ENCODE data around the gene UBASH3A. TPM values are rescaled to one million over a fixed set of nuclear protein-coding genes. Genes with fewer than 3 reads are reported as not detected.

The UBASH3A gene
- total and polyA plus RNA-seq, 2 donors (not counting 1 experiment from before 2014, with no cell fraction given) = 0.12 to 0.33 TPM

- H3K9ac ChIP-seq (ENCODE audit: low read length) = peak overlapping the region; percentile 85
- peaks cover 11 to 13% of the 10 kb centered on the region in 2 donors for H3K4me1 ChIP-seq (ENCODE audit: control insufficient read depth in 2 of 2, insufficient read depth in 2 of 2, low read length in 2 of 2)
- ChIA-PET CTCF (interaction anchor here (0.9 to 1.6 kb wide), 3 partner anchors 15 to 41 kb away, joined by 3 to 6 read pairs (median 6); no protein-coding TSS in a partner anchor), POLR2A (interaction anchor here (1.1 kb wide), 1 partner anchor 40 kb away, joined by 4 read pairs; no protein-coding TSS in a partner anchor)
- peaks cover 15% of the 10 kb centered on the region for H3K4me1 Mint-ChIP-seq
- H3K27ac ChIP-seq (ENCODE audit: low read length in 2 of 2) = peak overlapping the region; percentile 66 to 85
- no peaks in the 10 kb centered on the region for H4K20me1 ChIP-seq (ENCODE audit: control insufficient read depth, insufficient read depth, low read length, poor library complexity, severe bottlenecking)
- H3K36me3 ChIP-seq (replicated peaks in 1 of 2; ENCODE audit: control extremely low read depth in 1 of 2, control insufficient read depth in 1 of 2, extremely low read depth in 1 of 2, insufficient read depth in 2 of 2, low read length in 1 of 2) = no peaks in the 10 kb centered on the region
- intact Hi-C loops (cut with micrococcal nuclease) = loop anchor here (1.0 kb wide), 4 partner anchors 17 to 39 kb away; no protein-coding TSS in a partner anchor
- no peaks in the 10 kb centered on the region for H3K79me2 ChIP-seq (ENCODE audit: control insufficient read depth, insufficient read depth, low read length)
- DNase-seq (no peak), ATAC-seq (ENCODE audit: low read depth) (no peak)
- H3K4me2 ChIP-seq (replicated peaks; ENCODE audit: low read depth, low read length, poor library complexity, severe bottlenecking) = peak overlapping the region; percentile 89
- H3K4me3 ChIP-seq (ENCODE audit: control extremely low read depth in 1 of 5, extremely low read depth in 1 of 5, insufficient read depth in 1 of 5, low read depth in 2 of 5, low read length in 4 of 5) = peak overlapping the region; percentile 57 to 78 (median 72)
- peak overlapping the region; percentile 86 for H2AFZ ChIP-seq (ENCODE audit: insufficient read depth, low read depth, low read length, poor library complexity, severe bottlenecking)
- H3K9me3 ChIP-seq (ENCODE audit: control extremely low read depth in 1 of 3, control insufficient read depth in 2 of 3, insufficient read depth in 1 of 3, low read length in 2 of 3) = no peaks in the 10 kb centered on the region
- WGBS (ENCODE audit: insufficient coverage) = 13% methylated on average over 13 of the region's 19 CpGs
- TF ChIP-seq CTCF (IDR thresholded peaks at IDR 0.05) (no peak), EZH2 (IDR thresholded peaks at IDR 0.05; ENCODE audit: borderline replicate concordance, insufficient read depth, low read depth, low read length, poor library complexity, severe bottlenecking) (no peak)
- no peaks in the 10 kb centered on the region for H3K9me3 Mint-ChIP-seq (ENCODE audit: insufficient read depth)
- H3K27me3 ChIP-seq (replicated peaks in 1 of 4; ENCODE audit: control extremely low read depth in 1 of 4, control insufficient read depth in 3 of 4, insufficient read depth in 4 of 4, low read length in 3 of 4) = peaks cover 0 to 5% (median 0%) of the 10 kb centered on the region in 4 experiments
- H3K4me3 Mint-ChIP-seq = peak overlapping the region; percentile 94
- peak overlapping the region; percentile 89 for H3K27ac Mint-ChIP-seq
- H3K27me3 Mint-ChIP-seq = peaks cover 4% of the 10 kb centered on the region
Observed at GRCh38 chr21:42496839-42497202, 93.1 kb downstream of the UBASH3A start.

Small RNA genes within 50 kb of the gene (small RNA-seq; reads per million reads assigned to genes)
- not detected for gene RNU6-1149P (ENCODE audit: insufficient read length, low read depth, low replicate concordance)

Other genes with a start within 250 kb of the UBASH3A start
- gene ABCG1, start 184.8 kb upstream of the UBASH3A start, total RNA-seq = 27.5 and 31.9 TPM in 2 replicates
- gene ABCG1, start 184.8 kb upstream of the UBASH3A start, polyA plus RNA-seq = 8.7 and 14.4 TPM in 2 replicates
- not detected in 2 replicates for gene TFF3, start 88.5 kb upstream of the UBASH3A start, total RNA-seq
- gene TFF3, start 88.5 kb upstream of the UBASH3A start, polyA plus RNA-seq = not detected in 2 replicates
- not detected in 2 replicates for gene TFF2, start 52.9 kb upstream of the UBASH3A start, total RNA-seq
- gene TFF2, start 52.9 kb upstream of the UBASH3A start, polyA plus RNA-seq = not detected in 2 replicates
- gene TFF1, start 37.4 kb upstream of the UBASH3A start, total RNA-seq = not detected in 2 replicates
- gene TFF1, start 37.4 kb upstream of the UBASH3A start, polyA plus RNA-seq = not detected in 2 replicates
- 0.12 and 0.22 TPM in 2 replicates for gene TMPRSS3, start 7.8 kb upstream of the UBASH3A start, total RNA-seq
- gene TMPRSS3, start 7.8 kb upstream of the UBASH3A start, polyA plus RNA-seq = 0.07 and 0.10 TPM in 2 replicates
- 0.64 and 1.0 TPM in 2 replicates for gene RSPH1, start 92.3 kb downstream of the UBASH3A start, total RNA-seq
- 0.10 and 0.26 TPM in 2 replicates for gene RSPH1, start 92.3 kb downstream of the UBASH3A start, polyA plus RNA-seq
- gene SLC37A1, start 110.0 kb downstream of the UBASH3A start, total RNA-seq = 58.8 and 60.2 TPM in 2 replicates
- gene SLC37A1, start 110.0 kb downstream of the UBASH3A start, polyA plus RNA-seq = 38.1 and 46.4 TPM in 2 replicates
- gene PDE9A, start 249.7 kb downstream of the UBASH3A start, total RNA-seq = 3.5 and 5.8 TPM in 2 replicates
- 0.34 and 0.49 TPM in 2 replicates for gene PDE9A, start 249.7 kb downstream of the UBASH3A start, polyA plus RNA-seq

Measured in B cell (primary cell).